Measurements from ENCODE around the gene RAD51B. TPM values are rescaled to one million over a fixed set of nuclear protein-coding genes. Genes with fewer than 3 reads are reported as not detected.

RAD51B gene
- total RNA-seq, 2 donors from 2014 or later = 22.8 to 33.8 TPM

- no peak overlapping the region for H3K4me3 Mint-ChIP-seq
- H3K27ac Mint-ChIP-seq = no peak overlapping the region
- H3K27ac ChIP-seq (ENCODE audit: low read depth, low read length) = no peak overlapping the region
- no peaks in the 10 kb centered on the region for H3K36me3 ChIP-seq (ENCODE audit: control insufficient read depth, insufficient read depth, low read length)
- no peak overlapping the region for H3K9ac ChIP-seq (ENCODE audit: extremely low read depth, low read length, poor library complexity, severe bottlenecking)
- H3K36me3 Mint-ChIP-seq (ENCODE audit: low read depth) = no peaks in the 10 kb centered on the region
- no peak overlapping the region for H3K4me3 ChIP-seq (ENCODE audit: low read length)
- H3K4me1 ChIP-seq (ENCODE audit: control insufficient read depth, insufficient read depth, low read length) = peaks cover 5% of the 10 kb centered on the region
- no peaks in the 10 kb centered on the region for H3K9me3 Mint-ChIP-seq
- TF ChIP-seq, protein P1, sequence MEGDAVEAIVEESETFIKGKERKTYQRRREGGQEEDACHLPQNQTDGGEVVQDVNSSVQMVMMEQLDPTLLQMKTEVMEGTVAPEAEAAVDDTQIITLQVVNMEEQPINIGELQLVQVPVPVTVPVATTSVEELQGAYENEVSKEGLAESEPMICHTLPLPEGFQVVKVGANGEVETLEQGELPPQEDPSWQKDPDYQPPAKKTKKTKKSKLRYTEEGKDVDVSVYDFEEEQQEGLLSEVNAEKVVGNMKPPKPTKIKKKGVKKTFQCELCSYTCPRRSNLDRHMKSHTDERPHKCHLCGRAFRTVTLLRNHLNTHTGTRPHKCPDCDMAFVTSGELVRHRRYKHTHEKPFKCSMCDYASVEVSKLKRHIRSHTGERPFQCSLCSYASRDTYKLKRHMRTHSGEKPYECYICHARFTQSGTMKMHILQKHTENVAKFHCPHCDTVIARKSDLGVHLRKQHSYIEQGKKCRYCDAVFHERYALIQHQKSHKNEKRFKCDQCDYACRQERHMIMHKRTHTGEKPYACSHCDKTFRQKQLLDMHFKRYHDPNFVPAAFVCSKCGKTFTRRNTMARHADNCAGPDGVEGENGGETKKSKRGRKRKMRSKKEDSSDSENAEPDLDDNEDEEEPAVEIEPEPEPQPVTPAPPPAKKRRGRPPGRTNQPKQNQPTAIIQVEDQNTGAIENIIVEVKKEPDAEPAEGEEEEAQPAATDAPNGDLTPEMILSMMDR (conservative IDR thresholded peaks at IDR 0.05) = no peak
- H3K27me3 ChIP-seq (ENCODE audit: control insufficient read depth, insufficient read depth, low read length, poor library complexity, severe bottlenecking) = no peaks in the 10 kb centered on the region
- 85 to 94% methylated on average over 9 of the region's 9 CpGs for WGBS, 2 experiments (ENCODE audit: insufficient coverage in 1 of 2, insufficient read length in 1 of 2)
- H3K9me3 ChIP-seq (ENCODE audit: control insufficient read depth, low read length) = no peaks in the 10 kb centered on the region
- H3K4me1 Mint-ChIP-seq = peaks cover 23% of the 10 kb centered on the region
- H3K27me3 Mint-ChIP-seq (ENCODE audit: insufficient read depth) = no peaks in the 10 kb centered on the region
- no peak for DNase-seq
Observed at GRCh38 chr14:68663385-68664076, 844.0 kb downstream of the RAD51B start.

- peaks cover 21% of the 10 kb centered on the region for H3K4me1 Mint-ChIP-seq
Observed at GRCh38 chr14:68664225-68664681, 844.7 kb downstream of the RAD51B start.

GRCh38 chr14:68665131-68665530 is 845.6 kb downstream of the RAD51B start:
- Mint-ChIP-seq H3K27ac (no peak overlapping the region), H3K4me3 (no peak overlapping the region), H3K27me3 (ENCODE audit: insufficient read depth) (no peaks in the 10 kb centered on the region), H3K36me3 (ENCODE audit: low read depth) (no peaks in the 10 kb centered on the region), H3K9me3 (no peaks in the 10 kb centered on the region), H3K4me1 (peaks cover 19% of the 10 kb centered on the region)
- Histone ChIP-seq H3K36me3 (ENCODE audit: control insufficient read depth, insufficient read depth, low read length) (no peaks in the 10 kb centered on the region), H3K27me3 (ENCODE audit: control insufficient read depth, insufficient read depth, low read length, poor library complexity, severe bottlenecking) (no peaks in the 10 kb centered on the region), H3K4me1 (ENCODE audit: control insufficient read depth, insufficient read depth, low read length) (peaks cover 5% of the 10 kb centered on the region), H3K9ac (ENCODE audit: extremely low read depth, low read length, poor library complexity, severe bottlenecking) (no peak overlapping the region), H3K4me3 (ENCODE audit: low read length) (no peak overlapping the region), H3K9me3 (ENCODE audit: control insufficient read depth, low read length) (no peaks in the 10 kb centered on the region), H3K27ac (ENCODE audit: low read depth, low read length) (no peak overlapping the region)
- TF ChIP-seq, protein P1 (conservative IDR thresholded peaks at IDR 0.05) = no peak
- 91 to 93% methylated on average over 4 of the region's 4 CpGs for WGBS, 2 experiments (ENCODE audit: insufficient coverage in 1 of 2, insufficient read length in 1 of 2)
- no peak for DNase-seq

More at GRCh38 chr14:68664225-68664681, 844.7 kb downstream of the RAD51B start:
- H3K4me3 Mint-ChIP-seq = no peak overlapping the region
- peak overlapping the region; percentile 17 for H3K27ac Mint-ChIP-seq
- H3K9me3 Mint-ChIP-seq = no peaks in the 10 kb centered on the region
- no peaks in the 10 kb centered on the region for H3K27me3 Mint-ChIP-seq (ENCODE audit: insufficient read depth)
- no peak overlapping the region for H3K9ac ChIP-seq (ENCODE audit: extremely low read depth, low read length, poor library complexity, severe bottlenecking)
- no peak for DNase-seq
- WGBS, 2 experiments (ENCODE audit: insufficient coverage in 1 of 2, insufficient read length in 1 of 2) = 68 to 77% methylated on average over 3 to 4 of the region's 4 CpGs
- peaks cover 5% of the 10 kb centered on the region for H3K4me1 ChIP-seq (ENCODE audit: control insufficient read depth, insufficient read depth, low read length)
- H3K9me3 ChIP-seq (ENCODE audit: control insufficient read depth, low read length) = no peaks in the 10 kb centered on the region
- no peaks in the 10 kb centered on the region for H3K36me3 Mint-ChIP-seq (ENCODE audit: low read depth)
- no peaks in the 10 kb centered on the region for H3K36me3 ChIP-seq (ENCODE audit: control insufficient read depth, insufficient read depth, low read length)
- no peaks in the 10 kb centered on the region for H3K27me3 ChIP-seq (ENCODE audit: control insufficient read depth, insufficient read depth, low read length, poor library complexity, severe bottlenecking)
- TF ChIP-seq, protein P1 (conservative IDR thresholded peaks at IDR 0.05) = peak; percentile 43
- no peak overlapping the region for H3K27ac ChIP-seq (ENCODE audit: low read depth, low read length)
- no peak overlapping the region for H3K4me3 ChIP-seq (ENCODE audit: low read length)

Measured in endodermal cell (in vitro differentiated cells).